HG03432 (cell line): ENCODE measurements around the gene NUP98.
A peak's percentile ranks its signal among the peaks of the same experiment; 100 is the strongest.
"Not testable (repeated sequence)": the region's sequence is repeated elsewhere in the genome, so short reads cannot be mapped to it uniquely, and the experiment has no call there.

Experiments used
- ATAC-seq: cut with Tn5 transposase; IDR thresholded peaks from one replicate; pipeline ENCODE4 v1.9.1; 2021; ENCODE audit warnings: mild to moderate bottlenecking, moderate library complexity; ENCODE audit not compliant: unreplicated experiment

NUP98 gene

GRCh38 chr11:3827434-3828186 is 30.3 kb upstream of the NUP98 start:
- no peak for ATAC-seq

- no peak for ATAC-seq
Observed at GRCh38 chr11:3826721-3827120, 29.4 kb upstream of the NUP98 start.

GRCh38 chr11:3825473-3826154 is 28.3 kb upstream of the NUP98 start:
- ATAC-seq: no peak

- ATAC-seq: peak; percentile 87
Observed at GRCh38 chr11:3824714-3825472, 27.5 kb upstream of the NUP98 start.

GRCh38 chr11:3823762-3824506 is 26.6 kb upstream of the NUP98 start:
- no peak for ATAC-seq

- no peak for ATAC-seq
Observed at GRCh38 chr11:3823303-3823702, 25.9 kb upstream of the NUP98 start.

- ATAC-seq: no peak
Observed at GRCh38 chr11:3822312-3822711, 25.0 kb upstream of the NUP98 start.

GRCh38 chr11:3820971-3821370 is 23.6 kb upstream of the NUP98 start:
- no peak for ATAC-seq

GRCh38 chr11:3817181-3817800 is 19.9 kb upstream of the NUP98 start:
- no peak for ATAC-seq

- ATAC-seq: no peak
Observed at GRCh38 chr11:3816673-3817072, 19.3 kb upstream of the NUP98 start.

GRCh38 chr11:3815845-3816244 is 18.5 kb upstream of the NUP98 start:
- ATAC-seq: no peak

- not testable (repeated sequence) for ATAC-seq
Observed at GRCh38 chr11:3814832-3815231, 17.5 kb upstream of the NUP98 start.

GRCh38 chr11:3810951-3811350 is 13.6 kb upstream of the NUP98 start:
- ATAC-seq: no peak

GRCh38 chr11:3810446-3810845 is 13.1 kb upstream of the NUP98 start:
- no peak for ATAC-seq

GRCh38 chr11:3809624-3809928 is 12.2 kb upstream of the NUP98 start:
- no peak for ATAC-seq

GRCh38 chr11:3808861-3809623 is 11.7 kb upstream of the NUP98 start:
- ATAC-seq: peak; percentile 72

GRCh38 chr11:3807909-3808860 is 10.8 kb upstream of the NUP98 start, which contains the start of gene PGAP2:
Gene PGAP2 (plus strand): TSS chr11:3808560. CDS start chr11:3811260, 2,700 bp downstream.
- peak; percentile 77 for ATAC-seq

GRCh38 chr11:3803726-3804495 is 6.6 kb upstream of the NUP98 start:
- no peak for ATAC-seq
